ENCODE data around the gene PAK1IP1. TPM values are rescaled to one million over a fixed set of nuclear protein-coding genes. Genes with fewer than 3 reads are reported as not detected.
"Not testable (repeated sequence)": the region's sequence is repeated elsewhere in the genome, so short reads cannot be mapped to it uniquely, and the experiment has no call there.

PAK1IP1 gene
- total RNA-seq, 1 donor, result 17.7 TPM

DNA sequence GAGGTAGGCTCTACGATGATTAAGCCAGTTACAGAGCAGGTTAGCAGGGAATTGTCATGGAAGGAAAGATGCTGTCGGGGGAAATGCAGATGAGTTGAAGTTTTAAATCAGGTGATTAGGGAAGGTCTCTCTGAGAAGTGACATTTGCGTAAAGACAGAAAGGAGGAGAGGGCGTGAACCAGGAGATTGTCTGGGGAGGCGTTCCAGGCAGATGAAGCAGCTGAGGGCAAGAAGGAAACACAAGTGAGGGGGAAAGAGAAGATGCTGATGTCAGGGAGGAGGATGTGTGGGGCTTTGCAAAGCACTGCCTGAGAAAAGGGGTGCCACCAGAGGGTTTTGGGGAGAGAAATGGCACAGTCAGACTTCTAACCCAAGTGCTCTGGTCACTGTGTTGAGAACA, 50.3 kb downstream of the PAK1IP1 start:
- Histone ChIP-seq H3K27me3 (ENCODE audit: insufficient read depth, low read length) (no peaks in the 10 kb centered on the region), H4K20me1 (ENCODE audit: insufficient read depth, low read length) (peaks cover 10% of the 10 kb centered on the region), H2AFZ (ENCODE audit: low read length) (no peak overlapping the region), H3K36me3 (ENCODE audit: insufficient read depth, low read length) (peaks cover 6% of the 10 kb centered on the region), H3K27ac (ENCODE audit: low read depth, low read length) (no peak overlapping the region), H3K79me2 (ENCODE audit: insufficient read depth, low read length) (peaks cover 24% of the 10 kb centered on the region), H3K9me3 (ENCODE audit: low read depth, low read length) (no peaks in the 10 kb centered on the region), H3K4me3 (ENCODE audit: insufficient read depth, low read length) (no peak overlapping the region), H3K4me2 (ENCODE audit: insufficient read depth, low read length) (no peak overlapping the region), H3K4me1 (ENCODE audit: insufficient read depth, low read length) (peaks cover 15% of the 10 kb centered on the region)
- peak; percentile 43 for DNase-seq (ENCODE audit: insufficient read length, low spot score, missing footprints)
- TF ChIP-seq, protein P1, sequence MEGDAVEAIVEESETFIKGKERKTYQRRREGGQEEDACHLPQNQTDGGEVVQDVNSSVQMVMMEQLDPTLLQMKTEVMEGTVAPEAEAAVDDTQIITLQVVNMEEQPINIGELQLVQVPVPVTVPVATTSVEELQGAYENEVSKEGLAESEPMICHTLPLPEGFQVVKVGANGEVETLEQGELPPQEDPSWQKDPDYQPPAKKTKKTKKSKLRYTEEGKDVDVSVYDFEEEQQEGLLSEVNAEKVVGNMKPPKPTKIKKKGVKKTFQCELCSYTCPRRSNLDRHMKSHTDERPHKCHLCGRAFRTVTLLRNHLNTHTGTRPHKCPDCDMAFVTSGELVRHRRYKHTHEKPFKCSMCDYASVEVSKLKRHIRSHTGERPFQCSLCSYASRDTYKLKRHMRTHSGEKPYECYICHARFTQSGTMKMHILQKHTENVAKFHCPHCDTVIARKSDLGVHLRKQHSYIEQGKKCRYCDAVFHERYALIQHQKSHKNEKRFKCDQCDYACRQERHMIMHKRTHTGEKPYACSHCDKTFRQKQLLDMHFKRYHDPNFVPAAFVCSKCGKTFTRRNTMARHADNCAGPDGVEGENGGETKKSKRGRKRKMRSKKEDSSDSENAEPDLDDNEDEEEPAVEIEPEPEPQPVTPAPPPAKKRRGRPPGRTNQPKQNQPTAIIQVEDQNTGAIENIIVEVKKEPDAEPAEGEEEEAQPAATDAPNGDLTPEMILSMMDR (IDR thresholded peaks at IDR 0.05; ENCODE audit: extremely low read depth, low read depth, low read length), result no peak

DNA sequence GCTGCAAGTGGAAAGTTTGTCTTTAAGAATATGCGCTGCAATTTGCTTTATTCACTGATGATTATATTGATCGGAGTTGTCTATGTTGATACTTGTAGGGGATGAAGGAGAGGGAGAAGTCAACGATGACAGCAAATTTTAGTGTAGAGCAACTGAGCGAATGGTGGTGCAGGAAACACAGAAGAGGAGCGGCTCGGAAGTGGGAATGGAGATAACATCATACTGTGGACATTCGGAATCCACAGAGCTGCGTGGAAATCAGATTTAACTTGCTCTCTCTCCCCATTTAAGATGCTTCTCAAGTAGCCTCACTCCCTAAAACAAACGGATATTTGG, 52.1 kb downstream of the PAK1IP1 start:
- Histone ChIP-seq H3K9me3 (ENCODE audit: low read depth, low read length) (no peaks in the 10 kb centered on the region), H3K4me1 (ENCODE audit: insufficient read depth, low read length) (peaks cover 15% of the 10 kb centered on the region), H3K79me2 (ENCODE audit: insufficient read depth, low read length) (peaks cover 37% of the 10 kb centered on the region), H3K4me3 (ENCODE audit: insufficient read depth, low read length) (peak overlapping the region; percentile 80), H3K36me3 (ENCODE audit: insufficient read depth, low read length) (peaks cover 14% of the 10 kb centered on the region), H2AFZ (ENCODE audit: low read length) (peak overlapping the region; percentile 90), H3K4me2 (ENCODE audit: insufficient read depth, low read length) (peak overlapping the region; percentile 93), H4K20me1 (ENCODE audit: insufficient read depth, low read length) (peaks cover 10% of the 10 kb centered on the region), H3K27ac (ENCODE audit: low read depth, low read length) (no peak overlapping the region), H3K27me3 (ENCODE audit: insufficient read depth, low read length) (no peaks in the 10 kb centered on the region)
- DNase-seq (ENCODE audit: insufficient read length, low spot score, missing footprints), result no peak
- TF ChIP-seq, protein P1 (IDR thresholded peaks at IDR 0.05; ENCODE audit: extremely low read depth, low read depth, low read length), result no peak

DNA sequence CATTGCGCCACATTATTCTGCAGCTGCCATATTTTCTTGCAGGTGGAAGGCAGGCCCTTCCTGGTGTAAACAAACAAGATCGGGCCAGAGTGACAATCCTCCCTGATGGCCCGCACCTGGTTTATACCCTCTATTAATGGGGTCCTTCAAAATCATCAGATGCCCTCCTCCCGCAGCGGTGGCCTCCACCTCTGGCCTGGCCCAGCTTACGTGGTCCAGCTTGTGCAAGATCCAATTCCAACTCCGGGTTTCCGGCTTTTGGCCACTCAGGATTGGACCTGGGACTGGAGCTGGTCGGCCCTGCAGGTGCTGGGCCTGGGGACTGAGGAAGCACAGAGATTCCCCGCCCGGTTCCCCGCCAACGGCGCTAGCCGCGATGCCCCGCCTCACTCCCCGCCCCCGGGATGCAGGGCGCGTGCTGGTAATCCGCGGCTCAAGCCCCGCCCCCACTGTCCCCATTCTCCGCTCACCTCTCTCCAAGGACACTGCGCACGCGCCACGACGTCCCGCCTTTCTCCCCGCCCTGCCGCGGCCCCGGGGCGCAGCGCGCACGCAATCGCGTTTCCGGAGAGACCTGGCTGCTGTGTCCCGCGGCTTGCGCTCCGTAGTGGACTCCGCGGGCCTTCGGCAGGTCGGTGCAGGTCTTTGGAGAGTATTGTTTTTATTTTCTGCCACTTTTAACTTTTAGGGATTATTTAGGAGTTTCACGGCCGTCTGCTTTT, 52.6 kb downstream of the PAK1IP1 start, which contains the start of gene TMEM14B:
Gene TMEM14B (plus strand): TSS at position 555 of the 722 bp plus-strand sequence. CDS start 1,441 bp downstream, outside the sequence.
- H3K9me3 ChIP-seq (ENCODE audit: low read depth, low read length), result no peaks in the 10 kb centered on the region
- peak within 1 kb of the TSS; percentile 93 for H3K4me2 ChIP-seq (ENCODE audit: insufficient read depth, low read length)
- H3K4me1 ChIP-seq (ENCODE audit: insufficient read depth, low read length), result peaks cover 15% of the 10 kb centered on the region
- peaks cover 10% of the 10 kb centered on the region for H4K20me1 ChIP-seq (ENCODE audit: insufficient read depth, low read length)
- peaks cover 17% of the 10 kb centered on the region for H3K36me3 ChIP-seq (ENCODE audit: insufficient read depth, low read length)
- peak within 1 kb of the TSS; percentile 90 for H2AFZ ChIP-seq (ENCODE audit: low read length)
- H3K79me2 ChIP-seq (ENCODE audit: insufficient read depth, low read length), result peaks cover 37% of the 10 kb centered on the region
- H3K4me3 ChIP-seq (ENCODE audit: insufficient read depth, low read length), result peak within 1 kb of the TSS; percentile 80
- H3K27me3 ChIP-seq (ENCODE audit: insufficient read depth, low read length), result no peaks in the 10 kb centered on the region
- peak within 1 kb of the TSS; percentile 74 for H3K27ac ChIP-seq (ENCODE audit: low read depth, low read length)
- TF ChIP-seq, protein P1 (IDR thresholded peaks at IDR 0.05; ENCODE audit: extremely low read depth, low read depth, low read length), result no peak
- DNase-seq (ENCODE audit: insufficient read length, low spot score, missing footprints), result peak; percentile 98

DNA sequence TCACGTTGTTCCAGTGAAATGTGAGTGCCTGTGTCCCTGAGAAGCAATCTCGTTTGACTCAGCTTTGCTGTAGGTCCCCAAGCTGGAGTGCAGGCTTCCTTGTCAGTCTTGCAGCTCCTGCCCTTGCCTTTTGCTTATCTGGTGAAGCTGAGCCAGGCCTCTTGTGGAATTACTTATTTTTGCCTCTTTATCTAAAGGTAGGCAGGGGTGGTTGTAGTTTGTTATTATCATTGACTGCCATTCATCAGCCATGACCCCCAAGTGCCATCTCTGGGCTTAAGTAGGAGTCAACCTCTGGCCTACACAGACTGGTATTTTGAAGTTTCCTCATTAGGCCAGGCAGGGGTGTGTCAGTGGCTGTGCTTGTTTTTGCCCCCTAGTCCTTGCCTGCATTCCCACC, 55.0 kb downstream of the PAK1IP1 start:
- H3K27ac ChIP-seq (ENCODE audit: low read depth, low read length), result no peak overlapping the region

DNA sequence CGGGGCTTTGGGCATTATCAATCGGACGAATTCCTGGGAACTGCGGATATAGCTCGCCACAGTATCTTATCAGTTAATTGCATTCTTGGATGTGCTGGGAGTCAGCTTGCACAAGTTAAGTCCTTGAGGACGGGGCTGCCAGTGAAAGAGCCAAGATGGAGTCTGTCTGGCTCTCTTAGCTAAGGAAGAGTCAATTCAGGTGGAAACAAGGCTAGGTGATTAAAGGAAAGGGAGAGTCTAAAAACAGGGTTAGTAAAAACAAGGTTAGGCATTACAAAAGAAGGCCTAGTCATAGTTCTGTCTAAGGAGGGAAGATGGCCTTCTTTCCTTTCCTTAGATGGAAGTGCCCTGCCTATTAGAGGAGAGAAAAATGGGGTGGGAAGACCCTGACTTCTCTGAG, 55.8 kb downstream of the PAK1IP1 start:
- DNase-seq (ENCODE audit: insufficient read length, low spot score, missing footprints); H3K9me3 ChIP-seq (ENCODE audit: low read depth, low read length); H3K4me3 ChIP-seq (ENCODE audit: insufficient read depth, low read length); H3K27ac ChIP-seq (ENCODE audit: low read depth, low read length); H3K27me3 ChIP-seq (ENCODE audit: insufficient read depth, low read length); H3K4me2 ChIP-seq (ENCODE audit: insufficient read depth, low read length); H2AFZ ChIP-seq (ENCODE audit: low read length): not testable (repeated sequence)
- H3K36me3 ChIP-seq (ENCODE audit: insufficient read depth, low read length), result peaks cover 40% of the 10 kb centered on the region
- H3K4me1 ChIP-seq (ENCODE audit: insufficient read depth, low read length), result peaks cover 15% of the 10 kb centered on the region
- peaks cover 18% of the 10 kb centered on the region for H4K20me1 ChIP-seq (ENCODE audit: insufficient read depth, low read length)
- H3K79me2 ChIP-seq (ENCODE audit: insufficient read depth, low read length), result peaks cover 65% of the 10 kb centered on the region

More for the DNA sequence above, 55.0 kb downstream of the PAK1IP1 start:
- no peaks in the 10 kb centered on the region for H3K9me3 ChIP-seq (ENCODE audit: low read depth, low read length)
- H3K4me1 ChIP-seq (ENCODE audit: insufficient read depth, low read length), result peaks cover 15% of the 10 kb centered on the region
- peaks cover 16% of the 10 kb centered on the region for H4K20me1 ChIP-seq (ENCODE audit: insufficient read depth, low read length)
- H3K4me2 ChIP-seq (ENCODE audit: insufficient read depth, low read length), result no peak overlapping the region
- no peak for DNase-seq (ENCODE audit: insufficient read length, low spot score, missing footprints)
- H3K27me3 ChIP-seq (ENCODE audit: insufficient read depth, low read length), result no peaks in the 10 kb centered on the region
- H2AFZ ChIP-seq (ENCODE audit: low read length), result no peak overlapping the region
- H3K36me3 ChIP-seq (ENCODE audit: insufficient read depth, low read length), result peaks cover 35% of the 10 kb centered on the region
- no peak overlapping the region for H3K4me3 ChIP-seq (ENCODE audit: insufficient read depth, low read length)
- H3K79me2 ChIP-seq (ENCODE audit: insufficient read depth, low read length), result peaks cover 59% of the 10 kb centered on the region
- TF ChIP-seq, protein P1 (IDR thresholded peaks at IDR 0.05; ENCODE audit: extremely low read depth, low read depth, low read length), result no peak

DNA sequence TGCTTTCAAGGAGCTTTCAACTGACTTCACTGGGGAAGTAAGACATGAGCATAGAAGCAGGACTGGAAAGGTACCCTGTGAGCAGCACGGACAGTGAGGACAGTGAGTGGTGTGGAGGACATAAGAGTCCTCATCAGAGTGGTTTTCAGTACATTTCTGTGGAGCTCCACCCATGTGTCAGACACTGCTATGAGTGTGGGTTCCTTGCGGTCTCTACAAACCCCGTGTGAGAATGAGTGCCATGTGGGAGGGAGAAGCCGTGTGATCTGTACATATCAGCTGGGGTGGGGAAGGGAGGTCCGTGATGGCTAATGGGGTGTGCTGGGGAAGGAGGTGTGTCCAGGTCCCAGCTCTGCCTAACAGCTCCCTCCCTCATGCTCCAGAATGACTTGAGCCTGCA, 57.0 kb downstream of the PAK1IP1 start:
- H3K27ac ChIP-seq (ENCODE audit: low read depth, low read length); H3K4me3 ChIP-seq (ENCODE audit: insufficient read depth, low read length); DNase-seq (ENCODE audit: insufficient read length, low spot score, missing footprints); H3K4me2 ChIP-seq (ENCODE audit: insufficient read depth, low read length); H2AFZ ChIP-seq (ENCODE audit: low read length); H3K9me3 ChIP-seq (ENCODE audit: low read depth, low read length); H3K27me3 ChIP-seq (ENCODE audit: insufficient read depth, low read length): not testable (repeated sequence)
- Histone ChIP-seq H3K36me3 (ENCODE audit: insufficient read depth, low read length) (peaks cover 48% of the 10 kb centered on the region), H3K4me1 (ENCODE audit: insufficient read depth, low read length) (peaks cover 14% of the 10 kb centered on the region), H3K79me2 (ENCODE audit: insufficient read depth, low read length) (peaks cover 65% of the 10 kb centered on the region), H4K20me1 (ENCODE audit: insufficient read depth, low read length) (peaks cover 18% of the 10 kb centered on the region)

Data from osteoblast (primary cell).